ENCODE data around the gene EFNA4.

- TF ChIP-seq REST (IDR thresholded peaks at IDR 0.05; ENCODE audit: insufficient read depth in 1 of 2, low read depth in 2 of 2, low read length in 2 of 2) = no peak
- TF ChIP-seq POLR2AphosphoS5 (IDR thresholded peaks at IDR 0.05; ENCODE audit: low read depth, low read length) = no peak
- no peak for TF ChIP-seq FOXP2 (optimal IDR thresholded peaks at IDR 0.05; ENCODE audit: borderline replicate concordance, extremely low read depth, extremely low read length, insufficient read depth)
- TF ChIP-seq SIN3A (IDR thresholded peaks at IDR 0.05; ENCODE audit: borderline replicate concordance, insufficient read depth, low read length) = no peak
- no peak for TF ChIP-seq TAF1 (IDR thresholded peaks at IDR 0.05; ENCODE audit: borderline replicate concordance, insufficient read depth, low read length)
These were observed 41.2 kb upstream of the EFNA4 start for GRCh38 chr1:155022136-155022926.

Measured in PFSK-1 (cell line).